HG03045 (cell line): ENCODE results near the gene MT4.
A peak's percentile ranks its signal among the peaks of the same experiment; 100 is the strongest.
"Not testable (repeated sequence)": the region's sequence is repeated elsewhere in the genome, so short reads cannot be mapped to it uniquely, and the experiment has no call there.

Experiments
- ATAC-seq: cut with Tn5 transposase; IDR thresholded peaks from one replicate; pipeline ENCODE4 v1.9.1; 2021; ENCODE audit warnings: mild to moderate bottlenecking, moderate library complexity; ENCODE audit not compliant: unreplicated experiment

Gene MT4

DNA sequence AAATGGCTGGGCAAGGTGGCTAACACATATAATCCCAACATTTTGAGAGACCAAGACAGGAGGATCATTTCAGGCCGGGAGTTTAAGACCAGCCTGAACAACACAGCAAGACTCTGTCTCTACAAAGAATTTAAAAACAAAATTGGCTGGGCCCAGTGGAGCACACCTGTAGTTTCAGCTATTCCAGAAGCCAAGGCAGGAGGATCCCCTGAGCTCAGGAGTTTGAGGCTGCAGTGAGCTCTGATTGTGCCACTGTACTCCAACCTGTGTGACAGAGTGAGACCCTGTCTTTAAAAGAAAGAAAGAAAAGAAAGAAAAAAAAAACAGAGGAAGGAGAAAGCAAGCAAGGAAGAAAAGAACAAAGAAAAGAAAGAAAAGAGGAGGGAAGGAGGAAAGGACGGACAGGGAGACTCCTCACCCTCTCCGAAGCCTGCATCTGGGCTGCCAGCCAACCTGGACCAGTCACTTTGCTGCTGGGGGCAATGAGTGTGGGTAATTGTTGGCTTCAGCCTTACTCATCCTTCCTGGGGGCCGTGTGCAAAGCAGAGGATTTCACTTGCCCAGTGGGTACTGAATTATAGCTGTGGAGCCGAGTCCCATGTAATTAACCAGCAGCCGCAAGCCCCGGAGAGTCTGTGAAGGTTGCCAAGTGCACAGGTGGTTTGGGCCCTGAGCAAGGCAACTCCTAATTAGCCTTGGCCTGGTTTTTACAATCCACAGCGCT lies 6.7 kb upstream of the MT4 start:
- no peak for ATAC-seq

DNA sequence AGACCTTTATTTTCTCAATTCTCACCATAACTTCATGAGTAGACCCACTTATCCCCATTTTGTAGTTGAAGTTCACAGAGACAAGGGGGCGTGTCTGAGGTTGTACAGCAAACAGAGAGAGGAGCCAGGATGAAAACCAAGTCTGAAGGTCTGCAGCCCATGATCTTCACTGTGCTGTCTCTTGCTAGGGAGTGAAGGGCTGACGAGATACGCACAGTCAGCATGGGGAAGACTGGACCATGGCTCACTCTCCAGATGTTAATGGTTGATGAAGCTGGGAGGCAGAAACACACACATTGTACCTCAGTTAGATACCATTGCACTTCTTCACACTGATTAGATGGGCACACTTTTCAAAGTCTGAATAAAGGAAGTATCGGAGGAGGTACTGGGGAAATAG lies 5.8 kb upstream of the MT4 start:
- ATAC-seq = no peak

DNA sequence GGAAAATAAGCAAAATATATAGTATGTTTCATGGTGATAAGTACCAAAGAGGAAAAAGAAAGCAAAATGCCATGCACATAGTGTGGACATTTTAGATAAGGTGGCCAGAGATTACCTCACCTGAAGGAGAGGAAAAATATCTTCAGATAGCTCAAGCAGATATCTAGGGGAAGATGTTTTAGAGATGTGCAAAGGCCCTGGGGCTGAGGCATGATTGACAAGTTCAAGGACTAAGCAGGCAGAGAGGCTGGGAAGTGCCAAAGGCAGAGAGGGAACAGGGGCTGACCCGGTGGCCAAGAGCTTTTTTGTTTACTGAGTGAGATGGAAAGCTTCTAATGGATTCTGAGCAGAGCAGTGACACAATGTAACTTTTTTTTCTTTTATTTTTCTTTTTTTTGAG lies 4.4 kb upstream of the MT4 start:
- ATAC-seq = no peak

DNA sequence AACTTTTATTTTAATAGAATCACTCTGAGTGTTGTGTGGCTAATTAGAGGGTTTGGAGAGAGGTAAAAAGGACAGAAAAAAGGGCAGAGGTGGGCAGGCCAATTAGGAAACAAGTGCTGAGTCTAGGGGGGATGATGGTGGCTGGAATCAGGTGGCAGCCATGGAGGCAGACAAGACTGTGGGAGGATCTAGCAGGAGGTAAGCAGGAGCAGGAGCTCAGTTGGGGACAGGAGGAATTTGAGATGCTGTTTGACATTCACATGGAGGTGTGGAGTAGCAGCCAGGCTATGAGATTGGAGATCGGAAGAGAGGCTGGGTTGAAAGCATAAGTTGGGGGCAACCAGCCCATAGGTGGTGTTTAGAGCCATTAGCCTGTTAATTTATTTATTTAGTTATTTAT lies 3.7 kb upstream of the MT4 start:
- no peak for ATAC-seq

GRCh38 chr16:56569971-56570370 lies 5.1 kb downstream of the MT4 start:
- no peak for ATAC-seq

DNA sequence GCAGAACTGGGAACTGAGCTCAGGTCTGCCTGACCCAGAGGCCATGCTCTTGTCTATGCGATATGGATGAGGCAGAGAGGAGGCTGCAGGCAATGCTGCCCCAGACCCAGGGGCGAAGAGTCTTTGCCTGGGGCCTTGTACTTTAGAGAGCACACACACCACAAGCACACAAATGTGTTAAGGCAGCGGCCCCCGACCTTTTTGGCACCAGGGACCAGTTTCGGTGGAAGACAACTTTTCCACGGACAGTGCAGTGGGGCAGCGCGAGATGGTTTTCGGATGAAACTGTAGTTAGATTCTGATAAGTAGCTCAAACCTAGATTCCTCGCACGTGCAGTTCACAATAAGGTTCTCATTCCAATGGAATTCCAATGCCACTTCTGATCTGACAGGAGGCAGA lies 6.7 kb downstream of the MT4 start:
- no peak for ATAC-seq

- ATAC-seq = no peak
Measured at GRCh38 chr16:56574625-56575024, 9.8 kb downstream of the MT4 start.

GRCh38 chr16:56576585-56577299 lies 11.9 kb downstream of the MT4 start:
- peak; percentile 87 for ATAC-seq

GRCh38 chr16:56577300-56577625 lies 12.4 kb downstream of the MT4 start:
- ATAC-seq = no peak

DNA sequence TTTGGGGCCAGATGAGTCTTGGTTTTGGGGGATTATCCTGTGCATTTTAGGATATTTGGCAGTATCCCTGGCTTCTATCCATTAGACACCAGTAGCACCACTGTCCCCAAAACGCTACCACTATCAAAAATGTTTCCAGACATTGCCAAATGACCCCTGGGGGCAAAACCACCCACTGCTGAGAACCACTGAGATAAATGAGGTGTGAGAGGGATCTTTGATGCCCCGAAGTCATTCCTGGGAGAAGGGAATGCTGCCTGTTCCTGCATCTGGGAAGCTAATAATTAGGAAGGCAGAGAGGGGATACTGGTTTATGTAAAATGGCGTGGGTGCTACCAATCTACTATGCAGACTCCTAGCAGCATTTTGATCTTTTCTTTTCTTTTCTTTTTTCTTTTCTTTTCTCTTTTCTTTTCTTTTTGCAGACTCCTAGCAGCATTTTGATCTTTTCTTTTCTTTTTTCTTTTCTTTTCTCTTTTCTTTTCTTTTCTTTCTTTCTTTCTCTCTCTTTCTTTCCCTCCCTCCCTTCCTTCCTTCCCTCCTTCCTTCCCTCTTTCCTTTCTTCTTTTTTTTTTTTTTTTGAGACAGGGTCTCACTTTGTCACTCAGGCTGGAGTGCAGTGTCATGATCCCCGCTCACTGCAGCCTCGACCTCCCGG lies 15.6 kb downstream of the MT4 start:
- no peak for ATAC-seq

DNA sequence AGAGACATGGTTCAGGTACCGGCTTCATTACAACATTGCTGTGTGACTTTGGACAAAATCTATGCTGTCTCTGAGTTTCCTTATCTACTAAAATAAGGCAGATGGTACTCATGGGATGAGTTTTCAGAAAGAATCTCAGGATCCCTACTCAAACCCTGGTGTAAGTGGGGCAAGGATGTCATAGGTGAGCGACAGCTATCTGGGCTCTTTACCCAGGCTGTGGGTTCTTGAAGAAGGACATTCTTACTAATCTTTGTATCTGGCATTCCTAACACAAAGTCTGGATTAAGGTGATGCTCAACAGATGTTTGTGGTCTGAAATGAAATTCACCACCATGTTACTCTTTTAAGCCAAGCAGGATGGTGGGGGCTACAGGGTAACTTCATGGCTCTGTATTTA lies 18.0 kb downstream of the MT4 start:
- not testable (repeated sequence) for ATAC-seq

DNA sequence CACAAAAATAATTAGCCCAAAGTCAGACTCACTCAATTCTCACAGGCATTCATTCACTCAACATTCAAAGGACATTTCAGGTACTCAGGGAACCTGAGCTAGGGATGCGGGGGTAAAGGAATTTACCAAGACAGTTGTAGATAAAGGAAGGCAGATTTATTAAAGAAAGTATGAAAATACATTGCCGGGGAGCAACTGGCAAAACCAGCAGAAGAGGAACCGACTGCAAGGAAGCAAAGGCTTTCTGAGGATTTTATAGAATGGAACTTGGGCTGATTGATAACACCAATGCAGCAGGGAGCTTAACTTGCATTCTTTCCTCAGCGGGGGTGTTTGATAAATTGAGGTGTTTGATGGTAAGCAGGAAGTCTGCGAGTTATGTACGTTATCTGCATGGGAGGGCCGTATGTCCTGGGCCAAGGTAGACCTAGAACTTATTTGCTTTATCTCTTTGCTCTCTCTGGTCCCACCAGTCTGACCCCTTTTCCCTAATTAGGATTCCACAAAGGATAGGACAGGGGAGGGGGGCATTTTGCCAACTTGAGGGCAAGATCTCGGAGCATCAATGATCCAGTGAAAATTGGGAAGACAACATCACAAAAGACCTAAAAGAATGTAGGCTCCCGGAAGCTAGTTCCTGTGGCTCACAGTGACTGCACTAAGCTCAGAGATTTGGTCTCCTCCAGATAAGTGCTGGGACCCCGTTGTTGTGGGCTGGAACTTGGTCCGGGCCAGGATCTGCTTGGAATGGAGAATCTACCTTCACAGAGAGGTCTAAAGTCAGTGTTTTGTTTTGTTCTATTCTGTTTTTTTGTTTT lies 18.7 kb downstream of the MT4 start:
- no peak for ATAC-seq

DNA sequence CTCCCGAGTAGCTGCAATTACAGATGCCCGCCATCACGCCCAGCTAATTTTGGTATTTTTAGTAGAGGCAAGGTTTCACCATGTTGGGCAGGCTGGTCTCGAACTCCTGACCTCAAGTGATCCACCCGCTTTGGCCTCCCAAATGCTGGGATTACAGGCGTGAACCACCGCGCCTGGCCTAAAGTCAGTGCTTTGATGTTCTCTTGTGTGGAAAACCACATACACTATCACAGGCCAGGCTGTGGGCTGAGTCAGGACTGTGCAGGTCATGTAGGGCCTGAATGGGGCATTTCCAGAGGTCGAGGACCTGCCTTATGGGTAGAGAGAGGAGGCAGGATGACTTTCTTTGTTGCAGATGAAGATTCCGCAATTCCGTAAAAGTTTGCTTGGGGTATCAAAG lies 19.4 kb downstream of the MT4 start:
- no peak for ATAC-seq

DNA sequence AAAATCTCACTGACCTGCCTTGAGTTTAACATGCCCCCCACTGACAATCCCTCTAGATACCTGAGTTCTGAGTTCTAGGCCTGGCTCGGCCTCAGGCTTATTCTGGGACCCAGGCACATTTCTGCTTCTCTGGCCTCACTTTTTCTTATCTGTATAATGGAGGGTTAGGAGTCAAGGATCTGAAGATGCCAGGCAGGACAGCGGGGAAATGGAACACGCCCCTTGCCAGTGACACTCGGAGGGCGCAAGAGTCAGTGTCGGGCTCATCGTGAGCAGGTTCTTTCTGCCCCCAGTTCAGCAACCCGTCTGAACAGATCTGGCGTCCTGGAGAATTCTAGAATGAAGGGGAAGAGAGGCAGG lies 23.9 kb downstream of the MT4 start:
- no peak for ATAC-seq

DNA sequence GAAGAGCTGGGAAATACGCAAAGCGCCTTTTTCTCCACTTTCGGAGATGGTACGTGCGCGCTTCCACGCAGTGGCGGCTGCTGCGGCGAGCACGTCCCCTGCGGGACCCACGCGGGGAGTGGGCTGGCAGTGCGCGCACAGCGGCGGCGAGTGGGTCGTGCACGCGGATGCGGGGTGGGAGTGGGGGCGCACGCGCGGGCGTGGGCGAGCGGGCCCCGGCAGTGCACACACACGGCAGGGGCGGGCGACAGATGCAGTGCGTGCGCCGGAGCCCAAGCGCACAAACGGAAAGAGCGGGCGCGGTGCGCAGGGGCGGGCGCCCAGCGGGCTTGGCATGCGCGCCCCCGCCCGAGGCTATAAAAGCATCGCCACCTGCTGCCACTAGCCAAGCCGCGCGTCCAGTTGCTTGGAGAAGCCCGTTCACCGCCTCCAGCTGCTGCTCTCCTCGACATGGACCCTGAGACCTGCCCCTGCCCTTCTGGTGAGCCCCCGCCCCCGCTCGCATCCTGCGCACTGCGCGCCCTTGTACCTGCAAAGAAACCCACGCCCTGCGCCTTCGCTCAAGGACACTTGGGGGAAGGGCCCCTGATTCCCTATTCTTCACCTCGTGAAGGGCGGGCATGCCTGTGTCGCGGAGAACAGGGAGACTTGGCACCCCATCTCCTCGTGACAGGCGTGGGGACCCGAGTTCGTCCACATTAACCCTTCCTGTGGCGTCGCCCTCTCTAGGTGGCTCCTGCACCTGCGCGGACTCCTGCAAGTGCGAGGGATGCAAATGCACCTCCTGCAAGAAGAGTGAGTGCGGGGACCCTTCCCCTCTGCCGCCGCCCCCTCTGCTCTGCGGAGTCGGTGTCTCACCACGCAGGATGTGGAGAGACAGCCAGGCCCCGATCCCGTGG lies 24.5 kb downstream of the MT4 start, which contains the start of gene MT3:
MT3 (plus strand) TSS at position 388 of the 899 bp plus-strand sequence; CDS start at position 451, 63 bp downstream.
- ATAC-seq = no peak

- ATAC-seq = no peak
Measured at GRCh38 chr16:56591377-56592060, 26.6 kb downstream of the MT4 start.

DNA sequence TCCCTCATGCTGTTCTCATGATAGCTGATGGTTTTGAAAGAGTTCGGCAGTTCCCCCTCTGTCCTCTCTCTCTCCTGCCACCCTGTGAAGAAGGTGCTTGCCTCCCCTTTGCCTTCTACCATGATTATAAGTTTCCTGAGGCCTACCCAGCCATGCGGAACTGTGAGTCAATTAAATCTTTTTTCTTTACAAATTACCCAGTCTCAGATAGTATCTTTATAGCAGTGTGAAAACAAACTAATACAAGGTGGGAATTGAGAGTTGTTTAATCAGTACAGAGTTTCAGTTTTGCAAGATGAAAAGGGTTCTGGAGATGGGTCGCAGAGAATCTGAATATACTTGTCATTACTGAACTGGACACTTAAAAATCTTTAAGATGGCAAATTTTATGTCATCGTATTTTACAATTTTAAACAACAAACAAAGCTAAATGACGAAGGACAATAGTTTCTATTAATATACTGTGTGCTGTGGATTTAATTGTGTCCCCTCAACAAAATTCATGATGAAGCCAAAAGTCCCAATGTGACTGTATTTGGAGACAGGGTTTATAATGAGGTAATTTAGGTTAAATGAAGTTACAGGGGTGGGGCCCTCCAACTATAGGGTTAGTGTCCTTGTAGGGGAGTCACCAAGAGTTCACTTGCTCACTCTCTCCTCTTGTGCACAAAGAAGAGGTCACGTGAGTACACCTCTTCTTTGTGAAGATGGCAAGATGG lies 28.9 kb downstream of the MT4 start:
- ATAC-seq = no peak

DNA sequence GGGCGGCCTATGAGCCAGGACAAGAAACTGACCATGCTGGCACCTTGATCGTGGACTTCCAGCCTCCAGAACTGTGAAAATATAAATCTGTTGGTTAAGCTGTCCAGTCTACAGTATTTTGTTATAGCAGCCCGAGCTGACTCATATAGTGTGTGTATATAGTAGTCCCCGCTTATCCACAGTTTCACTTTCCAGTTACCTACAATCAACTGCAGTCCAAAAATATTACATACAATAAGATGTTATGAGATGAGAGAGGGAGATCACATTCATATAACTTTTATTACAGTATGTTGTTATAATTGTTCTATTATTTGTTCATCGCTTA lies 29.4 kb downstream of the MT4 start:
- no peak for ATAC-seq

DNA sequence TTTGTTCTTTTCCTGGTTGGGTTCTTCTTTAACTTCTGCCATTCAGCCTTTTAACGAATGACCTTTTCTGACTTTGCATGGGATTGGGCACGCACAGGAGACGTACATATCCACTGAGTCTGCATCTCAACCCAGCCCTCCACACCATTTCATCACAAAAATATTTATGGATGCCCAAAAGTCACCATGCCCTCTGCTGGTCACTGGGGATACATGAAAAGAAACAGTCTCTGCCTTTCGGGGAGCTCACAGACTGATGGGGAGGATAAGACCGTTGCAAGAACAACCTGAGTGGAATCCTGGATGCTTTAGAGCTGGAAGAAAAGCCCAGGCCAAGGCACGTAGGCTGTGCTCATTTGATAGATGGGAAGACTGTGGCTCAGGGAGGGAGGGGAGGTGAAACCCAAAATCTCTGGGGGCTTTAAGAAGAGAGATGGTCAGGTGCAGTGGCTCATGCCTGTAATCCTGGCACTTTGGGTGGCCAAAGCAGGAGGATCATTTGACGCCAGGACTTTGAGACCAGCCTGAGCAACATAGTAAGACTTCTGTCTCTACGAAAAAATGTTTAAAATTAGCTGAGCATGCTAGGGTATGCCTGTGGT lies 35.6 kb downstream of the MT4 start:
- no peak for ATAC-seq
